Spleen (tissue), 7 donors: ENCODE measurements around the gene SLC38A6.

ENCODE experiments used
- CTCF ChIP-seq, 11 experiments: fragments of 200-600 bp in 7 of 11; fragments of 450-650 bp in 4 of 11; sonication (generic) in 4 of 11; IDR thresholded peaks in 8 of 11; conservative IDR thresholded peaks in 3 of 11; 1 replicate in 7 of 11; 2 replicates in 4 of 11; pipeline versions ENCODE4 v1.4.0 to v1.8.0; 2016 to 2021; ENCODE audit warnings: antibody characterized with exemption in 11 of 11, inconsistent platforms in 4 of 11, mild to moderate bottlenecking in 1 of 11
- POLR2A ChIP-seq, 3 donors: fragments of 450-650 bp; IDR thresholded peaks; one replicate each; pipeline ENCODE4 v1.5.1; 2017; ENCODE audit warnings: antibody characterized with exemption in 3 of 3, mild to moderate bottlenecking in 1 of 3
- donor health status: DM: no; HTN: no; CAD: no; lungs with moderate emphysema.
- donor health status: DM: no; HTN: no; CAD: no.
- donor health status: DM: no; HTN: no; CAD: no.

GRCh38 chr14:61019537-61019936 is 38.5 kb downstream of the SLC38A6 start:
- TF ChIP-seq CTCF (IDR thresholded peaks at IDR 0.05 in 8 of 11, conservative IDR thresholded peaks at IDR 0.05 in 3 of 11), result no peak
- TF ChIP-seq POLR2A (IDR thresholded peaks at IDR 0.05), result no peak
